GM18870 (cell line): Measurements from ENCODE around the gene RPS6KC1.
"Not testable (repeated sequence)": the region's sequence is repeated elsewhere in the genome, so short reads cannot be mapped to it uniquely, and the experiment has no call there.

Experiments
- ATAC-seq: cut with Tn5 transposase; IDR thresholded peaks from one replicate; pipeline ENCODE4 v1.9.1; 2021; ENCODE audit warnings: moderate library complexity; ENCODE audit not compliant: unreplicated experiment

RPS6KC1 gene

DNA sequence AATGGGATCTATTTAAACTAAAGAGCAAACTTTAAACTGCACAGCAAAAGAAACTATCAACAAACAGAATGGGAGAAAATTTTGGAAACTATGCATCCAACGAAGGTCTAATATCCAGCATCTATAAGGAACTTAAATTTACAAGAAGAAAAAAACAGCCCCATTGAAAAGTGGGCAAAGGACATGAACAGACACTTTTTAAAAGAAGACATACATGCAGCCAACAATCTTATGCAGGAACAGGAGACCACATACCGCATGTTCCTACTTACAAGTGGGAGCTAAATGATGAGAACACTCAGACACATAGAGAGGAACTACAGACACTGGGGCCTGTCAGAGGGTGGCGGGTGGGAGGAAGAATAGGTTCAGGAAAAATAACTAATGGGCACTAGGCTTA lies 149.6 kb downstream of the RPS6KC1 start:
- no peak for ATAC-seq

DNA sequence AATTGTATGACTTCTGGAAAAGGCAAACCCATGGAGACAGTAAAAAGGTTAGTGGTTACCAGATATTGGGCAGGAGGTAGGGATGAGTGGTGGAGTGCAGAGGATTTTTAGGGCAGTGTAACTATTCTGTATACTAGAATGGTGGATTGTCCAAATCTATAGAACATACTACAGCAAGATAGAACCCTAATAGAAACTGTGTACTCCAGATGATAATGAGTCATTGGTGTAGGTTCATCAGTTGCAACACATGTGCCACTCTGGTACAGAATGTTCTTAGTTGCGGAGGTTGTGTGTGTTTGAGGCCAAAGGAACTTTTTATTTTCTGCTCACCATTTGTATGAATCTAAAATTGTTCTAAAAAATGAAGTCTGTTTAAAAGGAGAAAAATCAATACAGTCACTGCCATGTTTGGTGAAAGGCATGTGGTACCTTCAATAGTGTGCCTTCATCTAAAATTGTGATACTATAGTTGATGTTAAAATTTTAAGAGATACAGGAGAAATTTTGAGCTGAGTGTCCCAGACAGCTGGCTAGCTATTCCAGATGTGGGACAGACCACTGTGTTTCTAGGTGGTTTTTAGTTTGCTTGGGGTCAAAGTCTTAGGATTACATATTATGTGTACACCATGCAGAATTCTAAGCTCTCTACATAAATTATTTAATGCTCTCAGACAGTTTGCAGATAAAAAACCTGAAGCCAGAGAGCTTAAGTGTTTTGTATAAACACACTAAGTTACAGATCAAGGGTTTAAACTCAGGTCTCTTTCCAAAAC lies 150.5 kb downstream of the RPS6KC1 start:
- ATAC-seq = no peak

DNA sequence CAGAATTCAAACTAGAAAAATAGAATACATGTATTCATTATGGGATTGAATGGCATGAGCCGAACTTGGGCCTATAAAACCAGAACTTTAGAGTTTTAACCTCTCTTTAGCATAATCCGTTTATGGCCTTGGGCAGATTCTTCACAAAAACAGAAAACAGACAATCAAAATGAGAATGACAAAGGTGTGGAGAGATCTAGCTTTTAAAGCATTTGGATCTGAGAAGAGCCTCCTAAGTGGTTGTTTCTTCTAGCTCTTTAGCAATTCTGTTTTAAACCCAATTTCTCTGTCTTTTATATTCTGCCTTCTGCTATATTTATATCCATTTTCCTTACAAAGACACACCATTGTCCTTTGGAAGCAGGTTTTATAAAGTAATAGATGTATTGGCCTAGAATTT lies 160.2 kb downstream of the RPS6KC1 start:
- ATAC-seq = no peak

DNA sequence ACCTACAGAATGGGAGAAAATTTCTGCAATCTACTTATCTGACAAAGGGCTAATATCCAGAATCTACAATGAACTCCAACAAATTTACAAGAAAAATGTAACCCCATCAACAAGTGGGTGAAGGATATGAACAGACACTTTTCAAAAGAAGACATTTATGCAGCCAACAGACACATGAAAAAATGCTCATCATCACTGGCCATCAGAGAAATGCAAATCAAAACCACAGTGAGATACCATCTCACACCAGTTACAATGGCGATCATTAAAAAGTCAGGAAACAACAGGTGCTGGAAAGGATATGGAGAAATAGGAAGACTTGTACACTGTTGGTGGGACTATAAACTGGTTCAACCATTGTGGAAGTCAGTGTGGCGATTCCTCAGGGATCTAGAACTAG lies 168.0 kb downstream of the RPS6KC1 start:
- ATAC-seq = not testable (repeated sequence)

DNA sequence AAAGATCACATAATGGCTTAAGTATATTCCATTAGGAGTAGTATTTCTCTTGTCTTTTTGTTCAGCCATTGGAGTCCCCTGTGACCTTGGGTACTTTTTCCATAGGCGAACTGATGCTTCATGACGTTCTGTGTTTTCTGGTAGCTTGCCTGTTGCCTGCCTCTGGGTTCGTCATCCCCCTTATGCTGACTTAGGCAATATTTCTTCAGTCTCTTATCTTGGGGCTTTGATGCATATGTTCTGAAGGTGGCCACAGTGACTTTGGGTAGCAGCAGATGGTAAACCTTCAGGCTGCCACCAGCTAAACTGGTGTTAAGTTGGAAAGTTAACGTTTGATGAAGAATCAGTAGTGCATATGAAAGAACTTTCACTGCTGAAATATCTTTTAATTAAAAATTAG lies 170.2 kb downstream of the RPS6KC1 start:
- no peak for ATAC-seq

DNA sequence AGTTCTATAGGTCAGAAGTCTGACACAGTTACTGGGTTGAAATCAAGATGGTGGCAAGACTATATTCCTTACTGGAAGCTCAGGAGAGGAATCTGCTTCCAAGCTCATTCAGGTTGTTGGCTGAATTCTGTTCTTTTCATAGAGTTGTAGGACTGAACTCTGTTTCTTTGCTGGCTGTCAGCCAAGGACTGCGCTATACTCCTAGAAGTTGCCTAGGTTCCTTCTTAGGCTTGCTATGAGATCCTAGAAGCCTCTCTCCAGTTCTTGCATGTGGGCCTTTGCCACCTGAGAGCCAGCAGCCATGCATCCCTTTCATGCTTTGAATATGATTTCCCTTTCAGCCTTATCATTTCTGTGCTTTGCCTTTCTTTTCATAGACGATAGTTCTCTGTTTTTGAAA lies 176.4 kb downstream of the RPS6KC1 start:
- no peak for ATAC-seq

DNA sequence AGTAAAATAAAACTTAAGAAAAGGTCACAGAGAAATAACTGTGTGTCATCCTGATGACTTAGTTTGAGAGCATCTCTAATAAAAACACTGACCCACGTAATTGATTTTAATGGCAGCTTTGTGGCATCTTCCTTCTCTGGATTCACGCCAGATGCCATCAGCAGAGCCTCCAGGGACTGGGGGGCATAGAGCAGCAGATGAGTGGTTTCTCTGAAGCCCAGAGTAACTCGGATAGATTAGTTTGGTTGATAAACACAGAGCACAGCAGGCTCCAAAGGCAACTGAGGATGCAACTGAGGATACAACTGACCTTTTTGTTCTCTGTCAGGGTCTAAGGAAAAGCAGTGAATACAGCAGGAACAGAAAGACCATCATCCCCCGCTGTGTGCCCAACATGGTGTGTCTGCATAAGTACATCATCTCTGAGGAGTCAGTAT lies 180.8 kb downstream of the RPS6KC1 start:
- no peak for ATAC-seq

DNA sequence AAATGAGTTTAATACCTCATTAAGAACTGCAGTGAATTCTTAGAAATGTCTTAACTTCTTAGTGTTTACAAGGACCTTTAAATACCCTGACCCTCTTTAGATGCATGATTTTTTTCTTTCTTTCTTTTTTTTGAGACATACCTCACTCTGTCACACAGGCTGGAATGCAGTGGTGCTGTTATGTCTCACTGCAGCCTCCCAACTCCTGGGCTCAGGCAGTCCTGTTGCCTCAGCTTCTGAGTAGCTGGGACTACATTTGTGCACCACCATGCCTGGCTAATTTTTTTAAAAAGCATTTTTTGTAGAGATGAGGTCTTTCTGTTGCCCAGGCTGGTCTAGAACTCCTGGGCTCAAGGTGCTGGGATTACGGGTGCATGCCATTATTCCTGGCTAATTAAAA lies 191.8 kb downstream of the RPS6KC1 start:
- no peak for ATAC-seq

DNA sequence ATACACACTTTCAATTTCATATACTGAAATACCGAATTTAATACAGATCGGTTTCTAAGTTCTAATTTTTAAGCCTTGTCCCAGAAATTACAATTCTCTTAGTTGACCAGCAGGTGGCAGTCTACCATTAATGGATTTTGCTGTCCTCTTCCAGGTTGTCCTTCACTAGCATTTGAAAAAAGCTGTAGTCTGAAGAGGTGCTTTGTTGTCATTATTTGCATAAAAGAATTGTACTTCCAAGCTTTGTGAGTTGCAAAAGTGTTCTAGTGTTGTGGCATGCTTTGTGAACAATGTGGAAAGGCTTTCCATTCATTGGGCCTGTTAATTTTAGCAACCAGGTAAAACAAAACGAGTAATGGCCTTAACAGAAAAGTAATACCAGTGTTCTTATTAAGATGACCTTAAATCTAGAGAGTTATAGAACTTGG lies 193.6 kb downstream of the RPS6KC1 start:
- no peak for ATAC-seq

DNA sequence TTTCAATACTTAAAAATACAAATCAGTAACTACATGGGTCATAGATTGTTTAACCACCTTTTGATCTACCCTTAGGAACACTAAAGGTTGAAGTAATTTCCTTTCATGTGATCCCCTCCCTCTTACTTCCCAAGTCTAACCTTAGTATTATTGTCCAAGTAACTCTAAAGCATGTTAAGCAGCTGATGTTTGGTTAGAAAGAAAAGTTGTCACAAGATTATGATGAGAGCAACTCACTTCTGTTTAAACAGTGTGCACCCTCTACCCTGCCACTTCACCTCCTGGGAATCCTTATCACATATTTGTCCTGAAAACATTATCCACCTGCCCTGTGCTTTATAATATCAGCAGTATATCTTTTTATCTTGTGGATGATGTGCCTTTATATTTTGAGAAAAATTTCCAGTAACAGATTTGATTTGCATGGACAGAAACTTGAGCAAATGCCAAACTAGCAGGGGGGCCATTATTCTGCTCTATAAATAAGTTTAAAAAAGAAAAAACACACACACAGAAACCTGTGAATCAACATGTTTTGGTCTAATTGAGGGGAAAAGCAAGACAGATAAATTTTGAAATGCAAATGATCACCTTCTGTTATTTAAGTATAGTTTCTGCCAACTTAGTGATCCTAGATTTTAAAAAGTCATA lies 194.3 kb downstream of the RPS6KC1 start:
- ATAC-seq = no peak

DNA sequence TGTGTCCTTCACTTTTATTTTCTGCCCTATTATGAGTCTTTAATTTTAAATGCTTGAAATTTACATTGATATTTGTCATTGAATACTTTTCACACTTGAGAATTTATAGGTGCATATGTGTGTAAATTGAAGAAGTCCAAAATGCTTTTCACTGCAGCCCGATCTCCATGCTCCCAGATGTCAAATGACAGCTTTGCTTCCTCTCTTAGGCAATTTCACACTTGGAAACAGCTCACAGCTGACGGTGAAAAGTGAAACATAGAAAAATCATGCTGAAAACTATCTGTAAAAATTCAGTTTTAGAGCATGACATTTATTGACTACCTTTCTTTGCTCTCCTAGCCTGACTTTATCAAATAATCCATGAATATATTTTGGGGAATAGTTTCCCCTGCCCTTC lies 196.0 kb downstream of the RPS6KC1 start:
- no peak for ATAC-seq

DNA sequence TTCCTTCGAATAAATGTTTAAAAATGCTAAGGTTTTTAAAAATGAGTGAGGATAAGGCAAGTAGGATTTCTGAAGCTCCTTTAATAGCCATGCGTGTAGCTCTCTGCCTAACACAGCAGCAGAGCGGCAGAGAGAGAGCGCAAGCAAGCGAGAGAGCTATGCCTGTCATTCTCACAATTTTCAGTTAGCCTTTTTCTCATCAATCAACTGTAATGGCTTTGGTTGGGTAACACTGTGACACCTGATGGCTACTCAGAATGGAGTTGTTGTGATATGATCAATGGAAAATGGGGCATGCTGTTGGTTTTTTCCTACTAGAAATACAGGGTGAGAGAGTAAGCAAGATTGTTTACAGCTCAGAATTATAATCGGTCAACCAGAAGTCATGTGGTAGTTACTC lies 198.4 kb downstream of the RPS6KC1 start:
- no peak for ATAC-seq

DNA sequence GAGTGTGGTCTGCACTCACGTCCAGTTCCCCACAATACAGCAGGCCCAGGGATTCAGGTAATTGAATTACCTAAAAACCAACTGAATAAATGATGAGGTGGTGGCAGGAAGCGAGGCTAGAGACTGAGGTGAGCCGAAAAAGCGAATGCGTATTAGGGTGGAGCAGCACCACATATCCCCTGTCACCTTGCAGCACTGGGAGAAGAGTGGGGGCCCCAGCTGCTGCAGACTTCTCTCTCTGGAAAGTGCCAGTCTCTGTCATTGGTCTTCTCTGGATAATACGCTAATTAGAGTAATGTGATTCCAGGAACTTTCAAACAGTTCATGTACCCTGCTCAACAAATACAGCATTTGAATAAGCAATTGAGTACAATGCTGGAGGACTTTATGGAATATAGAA lies 199.0 kb downstream of the RPS6KC1 start:
- ATAC-seq = no peak

DNA sequence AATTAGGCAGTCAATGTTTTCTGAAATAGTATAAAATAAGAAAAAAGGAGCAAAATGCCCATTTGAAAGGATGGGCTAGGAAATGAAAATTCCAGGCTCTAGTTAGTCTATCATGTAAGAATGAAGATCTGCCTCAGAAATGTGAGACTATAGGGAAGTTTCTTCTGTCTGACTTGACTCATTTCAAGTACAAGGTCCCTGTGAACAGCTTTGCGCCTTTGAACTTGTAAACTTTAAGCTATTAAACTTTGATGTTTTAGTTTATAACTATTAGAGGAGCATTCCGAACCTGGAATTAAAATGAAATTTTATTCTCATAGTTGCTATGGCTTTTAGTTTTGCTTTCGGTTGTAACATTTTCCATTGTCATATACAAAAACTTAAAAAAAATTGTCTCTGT lies 199.4 kb downstream of the RPS6KC1 start:
- no peak for ATAC-seq

DNA sequence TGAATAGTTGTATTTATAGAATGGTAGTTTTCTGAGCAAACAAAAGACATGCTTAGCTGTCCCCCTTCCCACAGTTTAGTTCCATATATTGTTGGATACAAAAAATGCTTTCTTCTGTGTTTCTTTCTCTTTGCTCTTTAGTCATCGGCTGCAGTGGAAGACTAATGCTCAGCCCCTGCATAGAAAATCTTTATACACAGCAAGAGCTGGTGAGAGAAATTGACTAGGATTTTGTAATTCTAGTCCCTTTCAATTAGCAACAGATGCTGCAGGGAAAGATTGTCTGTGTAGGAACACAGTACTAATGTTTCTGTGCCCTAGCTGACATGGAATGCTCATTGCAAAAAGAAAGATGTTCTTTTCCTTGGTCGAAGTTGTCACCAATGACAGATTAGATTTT lies 200.9 kb downstream of the RPS6KC1 start:
- ATAC-seq = no peak

DNA sequence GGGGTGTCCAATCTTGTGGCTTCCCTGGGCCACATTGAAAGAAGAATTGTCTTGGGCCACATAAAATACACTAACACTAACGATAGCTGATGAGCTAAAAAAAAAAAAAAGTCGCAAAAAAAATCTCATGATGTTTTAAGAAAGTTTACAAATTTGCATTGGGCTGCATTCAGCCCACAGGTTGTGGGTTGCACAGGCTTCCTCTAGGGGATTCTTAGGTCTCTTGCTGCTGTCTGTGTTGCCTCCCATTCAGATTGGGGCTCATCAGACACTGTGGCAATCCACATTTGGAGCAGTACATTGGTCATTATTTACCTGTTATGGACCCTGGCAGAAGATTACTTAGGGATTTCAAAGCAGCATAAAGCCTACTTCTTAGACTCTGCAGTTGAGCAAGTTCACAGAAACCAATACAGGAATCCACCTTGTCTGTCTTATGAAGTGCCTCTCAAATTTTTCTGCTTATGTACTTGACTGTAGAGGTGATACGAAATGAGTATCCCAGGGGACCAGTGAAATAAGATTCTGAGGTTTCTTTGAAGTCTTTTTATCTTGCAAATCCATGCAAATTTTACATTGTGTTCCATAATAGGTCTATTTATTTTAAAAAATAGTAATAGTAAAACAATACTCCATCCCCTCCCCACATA lies 205.5 kb downstream of the RPS6KC1 start:
- peak; percentile 71 for ATAC-seq

DNA sequence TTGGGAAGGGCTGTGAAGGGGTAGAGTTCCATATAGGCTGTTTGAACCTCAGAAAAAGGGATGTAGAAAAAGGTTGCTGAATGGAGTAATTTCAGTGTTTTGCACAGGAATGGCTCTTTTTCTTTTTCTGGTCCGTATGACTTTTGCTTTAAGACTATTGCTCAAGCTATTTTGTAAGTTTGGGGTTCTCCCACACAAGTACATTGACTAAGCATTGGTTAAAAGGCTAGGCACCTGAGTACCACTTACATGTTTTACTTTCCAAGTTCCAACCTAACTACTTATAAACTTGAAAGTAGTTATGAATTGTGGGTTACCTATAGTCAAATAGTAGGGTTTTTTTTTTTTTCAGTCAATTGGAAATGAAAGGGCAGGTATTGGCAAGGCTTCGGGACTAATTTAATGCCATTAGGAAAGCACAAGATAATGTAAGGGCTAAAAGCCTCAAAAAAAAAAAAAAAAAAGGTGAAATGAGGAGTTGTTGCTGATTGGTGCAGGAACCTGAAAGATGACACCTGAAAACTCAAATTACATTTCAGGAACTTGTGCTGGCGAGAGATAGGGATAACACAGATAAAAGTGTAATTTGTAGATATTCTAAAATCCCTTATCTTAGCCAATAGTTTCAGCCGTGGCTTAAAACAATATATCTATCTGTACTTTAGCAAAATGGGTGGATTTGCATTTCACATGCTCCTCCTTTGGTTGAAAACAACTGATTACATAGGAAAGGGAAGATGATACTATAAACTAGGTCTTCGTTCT lies 209.5 kb downstream of the RPS6KC1 start:
- ATAC-seq = no peak

DNA sequence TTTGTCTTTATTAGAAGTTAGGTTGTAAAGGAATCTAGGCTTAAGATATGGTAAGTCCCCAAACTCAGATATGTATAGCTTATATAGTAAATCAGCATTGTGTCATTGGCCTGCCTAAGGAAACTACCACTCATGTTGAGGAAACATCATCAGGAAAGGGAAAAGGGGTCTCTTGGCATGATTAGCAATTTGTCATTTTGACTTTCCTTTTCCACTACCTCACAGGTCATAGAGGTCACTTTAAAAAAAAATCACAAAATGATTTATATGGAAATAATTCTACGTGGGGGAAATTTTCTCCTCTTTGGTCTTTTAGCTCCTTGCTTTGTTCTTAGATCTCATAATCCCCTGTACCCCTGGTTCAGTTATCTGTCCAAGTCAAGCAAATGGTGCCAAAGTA lies 213.5 kb downstream of the RPS6KC1 start:
- ATAC-seq = no peak

DNA sequence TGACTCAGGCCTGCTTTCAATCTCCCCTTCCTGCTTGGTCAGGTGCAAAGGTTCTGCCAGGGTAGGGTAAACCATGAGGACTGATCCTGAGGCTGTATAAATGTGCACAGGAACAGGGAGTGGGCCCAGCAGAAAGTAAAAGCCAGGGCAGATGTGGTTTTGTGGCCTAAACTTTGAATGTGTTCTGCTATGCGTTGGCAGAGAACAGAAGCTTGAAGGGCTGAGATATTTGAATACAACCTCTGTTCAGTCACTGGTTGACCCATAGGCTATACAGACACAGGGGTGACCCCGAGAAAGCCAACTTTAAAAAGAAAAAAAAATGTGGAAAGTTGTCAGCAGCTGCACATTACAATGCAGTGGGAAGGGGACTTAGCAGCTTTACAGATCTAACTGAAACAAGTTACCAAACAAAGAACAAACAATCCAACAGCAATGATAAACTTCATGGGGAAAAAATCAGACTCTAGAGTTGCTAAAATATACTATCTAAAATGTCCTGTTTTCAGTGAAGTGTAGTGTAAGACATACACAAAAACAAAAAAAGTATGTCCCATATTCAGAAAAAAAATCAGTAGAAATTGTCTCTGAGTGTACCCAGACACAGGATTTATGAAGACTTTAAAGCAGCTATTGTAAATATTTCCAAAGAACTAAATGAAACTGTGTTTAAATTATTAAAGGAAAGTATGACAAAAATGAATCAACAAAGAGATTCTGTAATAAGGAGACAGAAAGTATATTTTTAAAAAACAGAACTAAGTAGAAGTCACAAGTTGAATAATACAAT lies 216.1 kb downstream of the RPS6KC1 start:
- no peak for ATAC-seq

DNA sequence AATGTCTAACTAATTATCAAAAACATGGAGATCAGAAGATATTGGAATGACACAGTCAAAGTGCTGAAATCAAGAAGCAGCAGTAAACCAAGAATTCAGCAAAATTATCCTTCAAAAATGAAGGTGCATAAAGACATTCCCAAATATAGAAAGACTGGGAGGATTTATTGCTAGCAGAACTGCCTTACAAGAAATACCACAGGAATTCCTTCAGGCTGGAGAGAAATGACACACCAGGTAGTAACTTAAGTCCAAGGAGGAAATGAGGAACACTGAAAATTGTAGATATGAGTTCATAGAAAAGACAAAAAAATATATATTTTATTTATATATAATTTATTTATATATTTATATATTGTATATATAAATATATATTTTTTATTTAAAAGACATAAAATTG lies 217.2 kb downstream of the RPS6KC1 start:
- no peak for ATAC-seq

DNA sequence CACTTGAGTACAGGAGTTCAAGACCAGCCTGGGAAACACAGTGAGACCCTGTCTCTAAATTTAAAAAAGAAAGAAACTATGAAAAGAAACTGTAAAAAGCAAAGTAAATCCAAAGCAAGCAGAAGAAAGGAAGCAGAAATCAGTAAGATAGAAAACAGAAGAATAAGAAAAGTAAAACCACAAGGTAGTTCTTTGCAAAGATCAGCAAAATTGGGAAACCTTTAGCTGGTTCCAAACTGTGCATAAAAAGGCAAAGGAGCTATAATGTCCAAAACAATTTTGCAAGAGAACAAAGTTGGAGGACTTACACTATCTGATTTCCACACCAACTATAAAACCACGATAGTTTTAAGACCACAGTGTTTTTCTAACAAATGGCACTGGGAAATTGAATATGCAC lies 218.8 kb downstream of the RPS6KC1 start:
- ATAC-seq = no peak
